ENCODE results near the gene PEX7.
"Not testable (repeated sequence)": the region's sequence is repeated elsewhere in the genome, so short reads cannot be mapped to it uniquely, and the experiment has no call there.

Gene PEX7

GRCh38 chr6:136959471-136959891, 137.1 kb downstream of the PEX7 start:
- Histone ChIP-seq H3K36me3 (peaks cover 9% of the 10 kb centered on the region), H3K27me3 (no peaks in the 10 kb centered on the region), H3K4me1 (peaks cover 56% of the 10 kb centered on the region), H3K4me3 (ENCODE audit: low read depth, low read length) (no peak overlapping the region), H3K9me3 (no peaks in the 10 kb centered on the region)
- DNase-seq, result peak; percentile 53
- TF ChIP-seq CTCF (IDR thresholded peaks at IDR 0.05; ENCODE audit: low read depth, low read length), result no peak

GRCh38 chr6:136959935-136960334, 137.5 kb downstream of the PEX7 start:
- peaks cover 56% of the 10 kb centered on the region for H3K4me1 ChIP-seq
- not testable (repeated sequence) for DNase-seq; H3K27me3 ChIP-seq; H3K36me3 ChIP-seq; H3K4me3 ChIP-seq (ENCODE audit: low read depth, low read length); H3K9me3 ChIP-seq

- Histone ChIP-seq H3K27me3 (no peaks in the 10 kb centered on the region), H3K4me1 (peaks cover 48% of the 10 kb centered on the region), H3K9me3 (no peaks in the 10 kb centered on the region), H3K4me3 (ENCODE audit: low read depth, low read length) (no peak overlapping the region), H3K36me3 (peaks cover 11% of the 10 kb centered on the region)
- TF ChIP-seq CTCF (IDR thresholded peaks at IDR 0.05; ENCODE audit: low read depth, low read length), result no peak
- no peak for DNase-seq
These were observed 138.4 kb downstream of the PEX7 start for GRCh38 chr6:136960781-136961180.

GRCh38 chr6:136961848-136962247, 139.5 kb downstream of the PEX7 start:
- no peaks in the 10 kb centered on the region for H3K9me3 ChIP-seq
- no peaks in the 10 kb centered on the region for H3K27me3 ChIP-seq
- no peak overlapping the region for H3K4me3 ChIP-seq (ENCODE audit: low read depth, low read length)
- H3K36me3 ChIP-seq, result peaks cover 11% of the 10 kb centered on the region
- DNase-seq, result no peak
- H3K4me1 ChIP-seq, result peaks cover 42% of the 10 kb centered on the region
- TF ChIP-seq CTCF (IDR thresholded peaks at IDR 0.05; ENCODE audit: low read depth, low read length), result no peak

- peak; percentile 79 for DNase-seq
- Histone ChIP-seq H3K4me3 (ENCODE audit: low read depth, low read length) (no peak overlapping the region), H3K27me3 (no peaks in the 10 kb centered on the region), H3K4me1 (peaks cover 37% of the 10 kb centered on the region), H3K36me3 (peaks cover 11% of the 10 kb centered on the region), H3K9me3 (no peaks in the 10 kb centered on the region)
- no peak for TF ChIP-seq CTCF (IDR thresholded peaks at IDR 0.05; ENCODE audit: low read depth, low read length)
These were observed 140.3 kb downstream of the PEX7 start for GRCh38 chr6:136962661-136963060.

GRCh38 chr6:136963259-136963658, 140.9 kb downstream of the PEX7 start:
- TF ChIP-seq CTCF (IDR thresholded peaks at IDR 0.05; ENCODE audit: low read depth, low read length), result no peak
- Histone ChIP-seq H3K4me1 (peaks cover 42% of the 10 kb centered on the region), H3K9me3 (no peaks in the 10 kb centered on the region), H3K36me3 (peaks cover 11% of the 10 kb centered on the region), H3K4me3 (ENCODE audit: low read depth, low read length) (no peak overlapping the region), H3K27me3 (no peaks in the 10 kb centered on the region)
- DNase-seq, result no peak
